CD4-positive, alpha-beta T cell treated with Interferon alpha-2 for 1 hour (primary cell): ENCODE data around the gene SAFB.

Experiments used
- DNase-seq, 2 donors: peaks; one replicate each; pipeline ENCODE4 v3.0.0-alpha.2; 2020 to 2022

Gene SAFB

DNA sequence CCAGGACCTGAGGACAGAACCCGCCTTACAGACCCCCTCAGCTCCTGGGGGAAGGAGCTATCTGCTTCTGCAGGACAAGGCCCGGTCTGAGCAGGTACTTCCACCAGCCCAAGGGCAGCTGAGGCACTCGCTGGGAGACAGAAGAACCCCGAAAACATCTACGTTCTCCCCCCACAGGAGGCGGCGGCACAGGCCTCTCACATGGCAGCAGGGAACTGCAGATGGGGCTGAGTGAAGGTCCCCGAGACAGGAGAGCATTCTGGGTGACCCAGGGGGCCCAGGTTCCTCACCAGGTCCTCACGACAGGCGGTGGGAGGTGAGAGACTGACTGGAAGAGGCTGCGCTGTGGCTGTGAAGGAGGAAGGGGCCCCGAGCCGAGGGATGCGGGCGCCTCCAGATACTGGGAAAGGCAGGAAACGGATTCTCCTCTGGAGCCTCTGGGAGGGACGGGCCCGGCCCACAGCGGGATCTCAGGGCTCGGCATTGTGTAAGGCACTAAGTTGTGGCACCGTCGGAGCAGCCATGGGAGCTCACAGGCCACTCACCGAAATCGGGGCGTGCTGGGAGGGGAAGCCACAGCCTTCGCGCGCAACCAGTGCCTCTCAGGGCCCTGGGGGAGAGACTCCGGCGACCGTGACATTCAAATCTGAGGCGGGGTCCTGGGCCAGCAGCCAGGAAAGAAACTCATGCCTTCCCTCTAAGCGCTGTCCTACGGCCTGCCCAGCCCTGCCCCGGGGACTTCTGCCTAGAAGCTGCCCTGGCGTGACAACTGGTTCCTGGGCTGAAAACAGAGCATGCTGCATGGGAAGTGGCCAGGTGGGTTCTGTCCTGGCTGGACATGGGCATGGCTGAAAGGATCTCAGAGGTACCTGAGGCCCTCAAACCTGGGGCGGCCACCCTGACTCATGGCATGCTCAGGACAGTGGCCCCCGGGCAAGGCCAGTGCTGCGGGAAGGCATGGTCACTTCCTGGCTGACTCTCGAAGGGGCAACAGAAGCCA lies 81.2 kb downstream of the SAFB start:
- DNase-seq = no peak

DNA sequence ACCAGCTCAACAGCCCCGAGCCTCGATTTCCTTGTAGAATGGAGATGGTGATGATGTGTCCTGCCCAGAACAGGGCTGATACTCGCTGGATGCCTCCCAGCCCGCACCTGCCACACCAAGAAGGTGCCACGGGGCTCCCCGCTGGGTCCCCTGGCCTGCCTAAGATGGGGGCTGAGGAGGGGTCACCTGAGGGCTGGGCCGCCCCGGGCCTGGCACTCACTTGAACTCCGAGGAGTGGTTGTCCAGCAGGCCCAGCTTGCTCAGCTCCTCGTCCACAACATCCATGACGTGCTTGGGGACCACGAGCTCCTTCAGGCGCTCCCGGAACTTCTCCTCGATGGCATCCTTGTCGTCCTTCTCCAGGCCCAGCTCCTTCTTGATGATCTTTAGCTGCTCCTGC lies 82.7 kb downstream of the SAFB start:
- no peak for DNase-seq

DNA sequence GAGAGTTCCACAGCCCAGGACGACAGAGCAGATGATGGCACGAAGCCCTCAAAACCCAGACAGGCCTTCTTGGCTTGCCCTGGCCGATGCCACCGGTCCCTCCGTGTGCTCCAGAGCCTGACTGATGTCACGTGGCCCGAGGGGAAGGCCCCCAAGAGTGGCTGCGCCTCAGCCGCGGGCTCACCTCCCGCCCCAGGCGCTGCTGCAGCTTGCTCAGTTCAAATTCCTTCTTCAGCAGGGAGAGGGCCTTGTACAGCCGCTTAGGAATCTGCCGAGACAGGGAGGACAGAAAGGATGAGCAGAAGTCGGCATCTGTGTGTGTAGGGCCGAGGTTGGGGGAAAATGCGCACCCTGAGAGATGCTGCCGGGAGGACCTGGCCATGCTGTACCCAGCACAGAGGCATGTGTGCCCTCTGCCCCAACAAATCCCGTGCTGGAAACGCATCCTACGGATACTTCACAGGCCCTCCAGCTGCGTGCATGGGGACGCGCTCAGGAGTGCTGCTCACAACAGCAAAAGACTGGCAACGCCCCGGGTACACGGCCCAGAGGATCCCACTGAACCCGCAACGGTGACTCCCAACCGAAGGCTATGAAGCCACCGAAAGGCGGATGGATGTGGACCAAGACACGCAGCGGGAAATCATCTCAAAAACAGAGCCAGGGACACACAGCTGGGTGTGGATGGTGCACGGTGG lies 84.1 kb downstream of the SAFB start:
- no peak for DNase-seq

DNA sequence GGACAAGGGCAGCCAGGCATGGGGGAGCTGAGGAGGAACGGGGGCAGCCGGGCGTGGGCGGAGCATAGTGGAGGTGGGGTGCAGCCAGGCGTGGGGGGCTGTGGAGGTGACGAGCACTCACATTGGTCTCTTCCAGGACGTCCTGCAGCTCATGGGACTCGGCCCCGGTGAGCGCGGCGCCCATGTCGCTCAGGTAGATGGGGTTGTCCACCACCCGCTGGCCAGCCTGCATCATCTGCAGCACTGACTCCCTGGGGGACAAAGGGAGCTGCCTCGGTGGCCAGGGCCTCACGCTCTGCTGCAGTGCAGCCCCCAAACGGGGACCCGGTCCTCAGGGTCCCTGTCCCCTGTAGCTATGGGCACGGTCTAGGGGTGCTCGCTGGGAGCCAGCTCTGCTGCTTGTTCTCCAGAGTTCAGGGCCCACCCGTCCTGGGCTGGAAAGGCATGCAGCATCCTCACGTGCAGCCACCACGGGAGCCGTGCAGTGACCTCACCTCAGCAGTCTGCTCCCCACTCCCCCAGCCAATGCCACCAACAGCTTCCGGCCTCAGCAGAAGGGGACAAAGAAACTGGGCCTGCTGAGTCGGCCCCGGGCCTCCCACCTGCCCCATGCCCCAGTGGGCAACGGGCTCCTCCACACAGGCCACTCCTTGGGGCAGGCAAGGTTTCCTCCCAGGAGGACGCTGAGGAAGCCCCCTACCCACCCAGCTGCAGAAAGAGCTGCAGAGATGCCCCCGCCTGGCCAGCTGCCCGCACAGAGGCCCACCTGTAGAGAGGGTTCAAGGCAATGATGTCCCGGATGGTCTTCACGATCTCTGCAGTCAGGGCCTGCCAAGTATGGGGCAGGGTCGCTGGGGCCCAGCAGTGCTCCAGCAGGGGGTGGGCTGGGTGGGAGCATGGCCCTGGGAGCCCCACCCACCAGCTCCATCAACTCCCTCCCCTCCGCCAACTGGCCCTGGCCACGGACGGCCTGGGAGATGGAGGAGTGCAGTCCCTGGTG lies 85.0 kb downstream of the SAFB start:
- no peak for DNase-seq

DNA sequence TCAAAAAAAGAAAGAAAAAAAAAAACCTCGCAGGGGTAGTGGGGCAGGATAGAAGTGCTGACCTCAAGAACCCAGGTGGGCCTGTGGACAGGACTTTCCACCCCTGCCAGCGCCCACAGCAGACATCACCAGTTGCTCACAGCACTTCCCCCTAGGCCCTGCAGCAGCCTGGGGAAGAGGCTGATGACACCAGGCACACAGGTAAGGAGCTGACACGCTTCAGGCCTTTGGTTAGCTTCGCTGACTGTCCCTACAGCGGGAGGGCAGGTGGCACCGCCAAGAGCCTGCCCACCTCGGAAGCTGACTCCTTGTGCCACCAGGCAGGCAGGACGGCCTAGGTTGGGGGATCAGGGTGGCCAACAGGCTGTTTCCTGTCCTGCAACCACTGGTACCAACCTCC lies 88.1 kb downstream of the SAFB start:
- DNase-seq = no peak

DNA sequence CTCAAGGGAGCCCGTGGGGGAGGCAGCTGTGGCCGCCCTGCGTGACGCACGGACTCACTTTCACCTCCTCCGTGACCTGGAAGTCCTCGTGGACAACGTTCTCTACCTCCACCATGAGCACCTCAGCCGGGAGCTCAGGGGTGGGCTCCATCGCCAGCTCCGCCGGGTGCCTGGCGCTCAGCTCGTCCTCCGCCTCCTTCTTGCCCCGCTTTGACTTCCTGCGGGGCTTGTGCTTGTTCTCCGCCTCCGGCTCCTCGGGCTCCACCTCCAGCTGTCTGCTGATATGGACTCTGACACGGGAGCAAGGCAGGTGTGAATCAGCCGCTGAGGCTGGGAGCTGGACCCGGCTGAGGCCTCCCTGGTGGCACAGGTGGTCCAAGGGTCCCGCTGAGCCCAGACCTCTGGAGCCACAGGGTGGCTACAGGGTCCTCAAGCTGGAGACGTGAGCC lies 88.9 kb downstream of the SAFB start:
- no peak for DNase-seq

DNA sequence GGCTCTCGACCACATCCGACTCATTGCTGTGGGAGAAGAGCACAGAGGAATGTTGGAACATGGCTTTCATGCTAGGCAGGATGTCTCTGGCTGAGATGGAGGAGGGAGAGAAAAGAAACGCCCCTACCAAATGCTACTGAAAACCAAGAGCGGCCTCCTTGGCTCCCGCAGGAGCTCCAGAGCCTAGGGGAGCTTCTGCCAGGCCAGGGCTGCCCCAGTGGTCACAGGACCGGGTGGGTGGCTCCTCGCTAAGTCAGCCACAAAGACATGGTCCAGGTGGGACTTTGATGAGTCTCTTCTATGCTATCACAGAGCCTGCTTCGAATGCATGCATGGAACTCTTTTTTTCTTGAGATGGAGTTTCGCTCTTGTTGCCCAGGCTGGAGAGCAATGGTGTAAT lies 90.3 kb downstream of the SAFB start:
- no peak for DNase-seq

DNA sequence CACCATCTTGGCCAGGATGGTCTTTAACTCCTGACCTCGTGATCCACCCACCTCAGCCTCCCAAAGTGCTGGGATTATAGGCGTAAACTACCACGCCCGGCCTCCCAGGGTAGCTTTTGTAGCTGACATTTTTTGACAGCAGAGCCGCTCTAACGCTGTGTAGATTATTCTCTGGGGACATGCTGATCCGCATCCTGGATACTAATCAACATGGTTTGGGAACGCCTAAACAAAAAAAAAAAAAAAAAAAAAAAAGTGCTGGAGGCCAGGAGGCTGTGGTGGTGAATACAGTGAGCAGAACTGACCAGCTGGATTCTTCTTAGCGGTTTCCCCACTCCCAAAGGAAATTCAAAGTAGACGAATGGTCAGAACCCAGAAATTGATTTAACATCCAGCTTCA lies 91.9 kb downstream of the SAFB start:
- no peak for DNase-seq

DNA sequence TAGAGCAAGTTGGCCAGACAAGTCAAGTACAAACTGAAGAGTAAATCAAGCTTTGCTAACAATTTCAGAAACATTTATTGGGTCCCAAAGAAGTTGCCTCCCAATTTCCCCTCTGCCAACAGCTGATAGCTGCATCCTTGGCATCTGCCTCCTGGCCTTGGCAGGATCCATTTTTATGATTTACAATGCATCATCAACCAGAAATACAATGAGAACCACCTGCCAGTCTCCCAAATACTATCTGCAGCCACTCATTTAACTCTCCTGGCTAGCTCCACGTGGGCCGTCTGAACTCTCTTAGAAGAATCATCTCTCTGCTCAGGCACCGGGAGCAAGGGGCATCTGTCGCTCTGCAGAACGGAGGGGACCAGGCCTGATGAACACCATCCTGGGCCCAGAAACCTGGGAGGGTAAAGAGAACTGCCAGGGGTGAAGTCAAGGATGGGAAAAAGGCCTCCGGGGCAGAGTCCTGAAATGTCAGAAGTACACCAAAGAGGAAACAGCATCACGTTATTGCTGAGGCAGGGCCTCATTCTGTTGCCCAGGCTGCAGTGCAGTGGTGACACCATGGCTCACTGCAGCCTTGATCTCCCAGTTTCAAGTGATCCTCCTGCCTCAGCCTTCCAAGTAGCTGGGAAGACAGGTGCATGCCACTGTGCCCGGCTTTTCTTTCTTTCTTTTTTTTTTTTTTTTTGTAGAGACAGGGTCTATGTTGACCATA lies 94.5 kb downstream of the SAFB start:
- DNase-seq = no peak
